Neural progenitor cell (in vitro differentiated cells): ENCODE results near the gene ERC2. TPM values are rescaled to one million over a fixed set of nuclear protein-coding genes. Genes with fewer than 3 reads are reported as not detected.

Source experiments
- DNase-seq: peaks from one replicate; pipeline ENCODE4 v3.0.0-alpha.2; 2016; ENCODE audit warnings: low spot score
- H2AFZ ChIP-seq: fragments of 200-600 bp; sonication (generic); replicated peaks from 2 replicates; pipeline ENCODE4 v1.6.1; 2016; ENCODE audit warnings: antibody characterized with exemption
- H3F3A ChIP-seq: fragments of 200-600 bp; sonication (generic); 2 replicates; pipeline ENCODE4 v1.6.1; 2016; ENCODE audit warnings: antibody characterized with exemption, low read depth
- H3K27ac ChIP-seq: fragments of 200-600 bp; sonication (generic); 2 replicates; pipeline ENCODE4 v1.5.1; 2016; ENCODE audit warnings: mild to moderate bottlenecking
- H3K27me3 ChIP-seq: fragments of 200-600 bp; sonication (generic); 2 replicates; pipeline ENCODE4 v1.6.1; 2016; ENCODE audit warnings: mild to moderate bottlenecking, moderate library complexity
- H3K36me3 ChIP-seq: fragments of 200-600 bp; sonication (generic); 2 replicates; pipeline ENCODE4 v1.5.1; 2016
- H3K4me1 ChIP-seq: fragments of 200-600 bp; sonication (generic); 2 replicates; pipeline ENCODE4 v1.6.1; 2016; ENCODE audit warnings: mixed run types
- H3K4me2 ChIP-seq: fragments of 200-600 bp; sonication (generic); 2 replicates; pipeline ENCODE4 v1.6.1; 2016
- H3K4me3 ChIP-seq: fragments of 200-600 bp; sonication (generic); 2 replicates; pipeline ENCODE4 v1.5.1; 2016
- H3K79me2 ChIP-seq: fragments of 200-600 bp; sonication (generic); 2 replicates; pipeline ENCODE4 v1.6.1; 2016; ENCODE audit warnings: low read depth
- H3K9ac ChIP-seq: fragments of 200-600 bp; sonication (generic); 2 replicates; pipeline ENCODE4 v1.6.1; 2016
- H3K9me3 ChIP-seq: fragments of 200-600 bp; sonication (generic); 2 replicates; pipeline ENCODE4 v1.5.1; 2016; ENCODE audit warnings: low read depth
- H4K20me1 ChIP-seq: fragments of 200-600 bp; sonication (generic); 2 replicates; pipeline ENCODE4 v1.6.1; 2016; ENCODE audit warnings: low read depth
- H3K27ac Mint-ChIP-seq: 3 replicates; pipeline ENCODE4 v1.8.0; 2021; ENCODE audit warnings: mixed read lengths
- H3K27me3 Mint-ChIP-seq: 2 replicates; pipeline ENCODE4 v1.8.0; 2022; ENCODE audit warnings: low read depth, mild to moderate bottlenecking, inconsistent platforms, moderate library complexity, mixed read lengths; ENCODE audit not compliant: insufficient read depth
- H3K36me3 Mint-ChIP-seq: 3 replicates; pipeline ENCODE4 v1.8.0; 2021; ENCODE audit warnings: mixed read lengths
- H3K4me1 Mint-ChIP-seq: 3 replicates; pipeline ENCODE4 v1.8.0; 2021; ENCODE audit warnings: mixed read lengths
- H3K4me3 Mint-ChIP-seq: 3 replicates; pipeline ENCODE4 v1.8.0; 2021; ENCODE audit warnings: mild to moderate bottlenecking, moderate library complexity, mixed read lengths
- H3K9me3 Mint-ChIP-seq: 3 replicates; pipeline ENCODE4 v1.8.0; 2020; ENCODE audit warnings: mixed read lengths
- EZH2 ChIP-seq: fragments of 200-600 bp; sonication (generic); IDR thresholded peaks from 2 replicates; pipeline ENCODE4 v1.6.1; 2017; ENCODE audit warnings: antibody characterized with exemption, mild to moderate bottlenecking, moderate library complexity
- EZH2phosphoT487 ChIP-seq: fragments of 200-600 bp; sonication (generic); IDR thresholded peaks from 2 replicates; pipeline ENCODE4 v1.6.1; 2017; ENCODE audit warnings: antibody characterized with exemption
- total RNA-seq: library from RNA; depleted of rRNA; stranded (reverse); fragments of >200 nt; gene quantifications from 2 replicates; pipeline ENCODE4 v1.2.3, GENCODE V29; 2015; ENCODE audit warnings: low replicate concordance
- TF ChIP-seq, protein P1 (sequence below): fragments of 200-600 bp; sonication (generic); IDR thresholded peaks from 2 replicates; pipeline ENCODE4 v1.5.1; 2017; ENCODE audit warnings: antibody characterized with exemption, mild to moderate bottlenecking

ERC2 gene
- total RNA-seq, 1 donor from 2014 or later: 24.8 TPM

DNA sequence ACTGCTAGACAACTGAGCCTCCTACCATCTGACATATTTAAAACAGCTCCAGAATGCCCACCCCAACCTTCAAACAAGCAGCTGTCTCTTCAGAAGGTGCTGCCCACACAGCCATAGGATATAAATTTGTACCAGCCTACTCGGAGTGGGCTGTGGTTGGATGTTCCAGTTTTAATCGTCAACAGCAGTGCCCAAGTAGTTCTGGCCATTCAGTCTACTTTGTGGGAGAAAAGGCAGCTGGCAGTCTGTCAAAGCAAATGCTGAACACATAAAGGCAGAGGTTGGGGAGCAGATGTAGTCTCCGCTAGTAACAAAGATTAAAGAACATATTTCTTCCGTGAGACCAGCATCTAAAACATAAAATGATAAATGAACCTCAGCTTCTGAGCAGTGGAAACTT, 15.9 kb upstream of the ERC2 start:
- Histone ChIP-seq H4K20me1 (no peaks in the 10 kb centered on the region), H3K36me3 (no peaks in the 10 kb centered on the region), H3K79me2 (no peaks in the 10 kb centered on the region), H3F3A (peaks cover 4% of the 10 kb centered on the region), H3K9me3 (no peaks in the 10 kb centered on the region), H2AFZ (no peak overlapping the region), H3K27me3 (peaks cover 6% of the 10 kb centered on the region), H3K4me3 (no peak overlapping the region), H3K4me1 (peaks cover 5% of the 10 kb centered on the region), H3K4me2 (no peak overlapping the region), H3K27ac (no peak overlapping the region), H3K9ac (no peak overlapping the region)
- Mint-ChIP-seq H3K27me3 (peaks cover 9% of the 10 kb centered on the region), H3K4me1 (no peaks in the 10 kb centered on the region), H3K4me3 (no peak overlapping the region), H3K27ac (no peak overlapping the region), H3K9me3 (no peaks in the 10 kb centered on the region), H3K36me3 (no peaks in the 10 kb centered on the region)
- no peak for DNase-seq
- TF ChIP-seq, protein P1, sequence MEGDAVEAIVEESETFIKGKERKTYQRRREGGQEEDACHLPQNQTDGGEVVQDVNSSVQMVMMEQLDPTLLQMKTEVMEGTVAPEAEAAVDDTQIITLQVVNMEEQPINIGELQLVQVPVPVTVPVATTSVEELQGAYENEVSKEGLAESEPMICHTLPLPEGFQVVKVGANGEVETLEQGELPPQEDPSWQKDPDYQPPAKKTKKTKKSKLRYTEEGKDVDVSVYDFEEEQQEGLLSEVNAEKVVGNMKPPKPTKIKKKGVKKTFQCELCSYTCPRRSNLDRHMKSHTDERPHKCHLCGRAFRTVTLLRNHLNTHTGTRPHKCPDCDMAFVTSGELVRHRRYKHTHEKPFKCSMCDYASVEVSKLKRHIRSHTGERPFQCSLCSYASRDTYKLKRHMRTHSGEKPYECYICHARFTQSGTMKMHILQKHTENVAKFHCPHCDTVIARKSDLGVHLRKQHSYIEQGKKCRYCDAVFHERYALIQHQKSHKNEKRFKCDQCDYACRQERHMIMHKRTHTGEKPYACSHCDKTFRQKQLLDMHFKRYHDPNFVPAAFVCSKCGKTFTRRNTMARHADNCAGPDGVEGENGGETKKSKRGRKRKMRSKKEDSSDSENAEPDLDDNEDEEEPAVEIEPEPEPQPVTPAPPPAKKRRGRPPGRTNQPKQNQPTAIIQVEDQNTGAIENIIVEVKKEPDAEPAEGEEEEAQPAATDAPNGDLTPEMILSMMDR: no peak

DNA sequence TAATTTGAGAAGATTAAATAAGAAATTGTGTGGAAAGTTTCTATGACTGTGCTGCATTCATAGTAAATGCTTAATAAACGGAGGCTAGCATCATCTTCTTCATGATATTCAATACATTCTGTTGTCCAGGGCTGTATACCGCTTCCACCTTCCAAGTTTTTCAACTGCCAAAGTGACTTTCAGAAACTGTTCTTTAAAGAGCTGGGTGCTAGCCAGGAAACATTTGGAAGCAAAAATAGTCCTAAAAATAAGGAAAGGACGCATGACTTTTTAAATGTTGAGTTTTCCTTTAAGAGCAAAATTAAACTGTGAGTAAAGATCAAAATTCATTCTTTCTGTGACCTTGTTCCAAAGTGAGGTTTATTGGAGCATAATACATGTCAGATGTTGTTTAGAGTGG, 9.4 kb upstream of the ERC2 start:
- H3F3A ChIP-seq: no peaks in the 10 kb centered on the region
- no peak overlapping the region for H3K27ac Mint-ChIP-seq
- no peaks in the 10 kb centered on the region for H3K36me3 ChIP-seq
- H3K27me3 ChIP-seq: peaks cover 6% of the 10 kb centered on the region
- peaks cover 2% of the 10 kb centered on the region for H3K27me3 Mint-ChIP-seq
- H3K4me1 ChIP-seq: no peaks in the 10 kb centered on the region
- H3K4me1 Mint-ChIP-seq: no peaks in the 10 kb centered on the region
- TF ChIP-seq EZH2phosphoT487 (no peak), EZH2 (no peak)
- TF ChIP-seq, protein P1: no peak
- no peak overlapping the region for H3K27ac ChIP-seq
- no peaks in the 10 kb centered on the region for H3K9me3 Mint-ChIP-seq
- no peaks in the 10 kb centered on the region for H3K79me2 ChIP-seq
- H3K4me2 ChIP-seq: no peak overlapping the region
- no peak overlapping the region for H3K4me3 Mint-ChIP-seq
- H3K9me3 ChIP-seq: no peaks in the 10 kb centered on the region
- H4K20me1 ChIP-seq: no peaks in the 10 kb centered on the region
- no peaks in the 10 kb centered on the region for H3K36me3 Mint-ChIP-seq
- H3K9ac ChIP-seq: no peak overlapping the region
- H2AFZ ChIP-seq: no peak overlapping the region
- no peak overlapping the region for H3K4me3 ChIP-seq
- DNase-seq: no peak

DNA sequence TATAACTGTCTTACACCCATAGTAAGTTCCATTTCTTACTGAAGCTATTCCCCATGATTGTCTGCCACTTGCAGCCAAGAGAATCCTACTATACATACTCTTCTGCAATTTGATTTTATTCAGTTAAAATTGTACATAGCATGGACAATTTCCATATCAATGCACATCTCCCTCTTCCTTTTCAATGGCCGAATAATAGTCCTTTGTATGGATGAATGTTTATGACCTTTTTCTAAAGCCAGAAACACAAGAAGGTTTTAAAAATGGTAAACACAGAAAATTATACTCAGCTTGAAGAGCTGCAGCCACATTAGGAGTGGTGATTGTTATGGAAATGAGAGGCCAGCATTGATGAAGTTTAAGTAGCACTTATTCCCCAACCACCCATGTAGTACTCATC, 8.5 kb upstream of the ERC2 start:
- no peak overlapping the region for H3K4me3 ChIP-seq
- H3K9me3 ChIP-seq: no peaks in the 10 kb centered on the region
- H3K4me2 ChIP-seq: no peak overlapping the region
- H3K36me3 ChIP-seq: no peaks in the 10 kb centered on the region
- H4K20me1 ChIP-seq: no peaks in the 10 kb centered on the region
- Mint-ChIP-seq H3K27ac (no peak overlapping the region), H3K36me3 (no peaks in the 10 kb centered on the region), H3K27me3 (peaks cover 2% of the 10 kb centered on the region), H3K4me3 (no peak overlapping the region), H3K9me3 (no peaks in the 10 kb centered on the region), H3K4me1 (no peaks in the 10 kb centered on the region)
- no peaks in the 10 kb centered on the region for H3F3A ChIP-seq
- H3K79me2 ChIP-seq: no peaks in the 10 kb centered on the region
- H3K4me1 ChIP-seq: no peaks in the 10 kb centered on the region
- H3K27ac ChIP-seq: no peak overlapping the region
- TF ChIP-seq, protein P1: no peak
- no peak overlapping the region for H3K9ac ChIP-seq
- H3K27me3 ChIP-seq: peaks cover 6% of the 10 kb centered on the region
- no peak for DNase-seq
- H2AFZ ChIP-seq: no peak overlapping the region

DNA sequence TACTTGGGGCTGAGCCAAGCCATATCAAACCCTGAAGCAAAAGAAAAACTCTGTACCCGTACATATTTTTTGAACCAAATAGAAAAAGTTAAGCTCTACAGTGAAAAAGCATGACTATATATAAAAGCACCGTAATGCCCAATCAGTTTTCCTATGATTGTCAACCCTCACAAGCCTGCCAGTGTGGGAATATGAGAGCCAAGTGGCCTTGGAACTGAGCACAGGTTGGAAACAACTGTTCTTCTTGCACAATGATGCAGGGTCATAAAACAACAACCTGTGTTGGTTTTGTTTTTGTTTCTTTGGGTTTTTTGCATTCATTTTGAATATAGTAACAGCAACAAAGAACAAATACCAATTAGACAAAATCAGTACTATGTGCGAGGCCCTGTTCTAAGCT, 3.5 kb upstream of the ERC2 start:
- H2AFZ ChIP-seq: no peak overlapping the region
- peaks cover 8% of the 10 kb centered on the region for H3K4me1 Mint-ChIP-seq
- no peaks in the 10 kb centered on the region for H3K9me3 ChIP-seq
- no peak overlapping the region for H3K27ac Mint-ChIP-seq
- no peak overlapping the region for H3K27ac ChIP-seq
- no peaks in the 10 kb centered on the region for H3K36me3 ChIP-seq
- peaks cover 5% of the 10 kb centered on the region for H4K20me1 ChIP-seq
- H3K36me3 Mint-ChIP-seq: no peaks in the 10 kb centered on the region
- no peak overlapping the region for H3K9ac ChIP-seq
- H3K4me3 ChIP-seq: no peak overlapping the region
- no peak overlapping the region for H3K4me3 Mint-ChIP-seq
- no peak for DNase-seq
- H3K9me3 Mint-ChIP-seq: no peaks in the 10 kb centered on the region
- H3K27me3 ChIP-seq: no peaks in the 10 kb centered on the region
- H3K4me1 ChIP-seq: peaks cover 2% of the 10 kb centered on the region
- H3K27me3 Mint-ChIP-seq: peaks cover 3% of the 10 kb centered on the region
- peaks cover 8% of the 10 kb centered on the region for H3F3A ChIP-seq
- TF ChIP-seq EZH2 (no peak), EZH2phosphoT487 (no peak)
- TF ChIP-seq, protein P1: no peak
- peaks cover 2% of the 10 kb centered on the region for H3K79me2 ChIP-seq
- H3K4me2 ChIP-seq: no peak overlapping the region
